Urothelium cell line (cell line): ENCODE measurements around the gene LRRC31.

Source experiments
- DNase-seq: peaks from one replicate; pipeline ENCODE4 v3.0.0; 2011; ENCODE audit warnings: low spot score, mixed read lengths
- FAIRE-seq: peaks from 2 replicates; lab custom pipeline; 2011; peaks lifted over from hg19 to GRCh38; lab: Jason Lieb, UNC

Gene LRRC31

DNA sequence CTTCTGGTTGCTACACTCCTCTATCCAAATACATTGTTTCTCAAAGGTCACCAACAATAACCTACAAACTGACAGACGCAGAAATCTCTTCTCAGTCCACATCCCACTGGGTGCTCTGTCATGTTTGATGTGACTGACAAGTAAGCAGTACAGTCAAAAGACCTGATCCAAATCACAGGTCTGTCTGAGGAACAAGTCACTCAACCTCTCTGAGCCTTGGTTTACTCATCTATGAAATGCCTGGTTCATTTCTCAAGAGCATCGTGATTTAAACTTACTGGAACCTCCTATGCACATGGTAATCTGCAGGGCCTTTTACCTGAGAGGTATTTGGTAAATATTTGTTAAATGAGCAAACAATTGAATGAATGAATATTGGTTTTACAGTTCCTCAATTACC, 5.5 kb downstream of the LRRC31 start:
- FAIRE-seq: no peak

DNA sequence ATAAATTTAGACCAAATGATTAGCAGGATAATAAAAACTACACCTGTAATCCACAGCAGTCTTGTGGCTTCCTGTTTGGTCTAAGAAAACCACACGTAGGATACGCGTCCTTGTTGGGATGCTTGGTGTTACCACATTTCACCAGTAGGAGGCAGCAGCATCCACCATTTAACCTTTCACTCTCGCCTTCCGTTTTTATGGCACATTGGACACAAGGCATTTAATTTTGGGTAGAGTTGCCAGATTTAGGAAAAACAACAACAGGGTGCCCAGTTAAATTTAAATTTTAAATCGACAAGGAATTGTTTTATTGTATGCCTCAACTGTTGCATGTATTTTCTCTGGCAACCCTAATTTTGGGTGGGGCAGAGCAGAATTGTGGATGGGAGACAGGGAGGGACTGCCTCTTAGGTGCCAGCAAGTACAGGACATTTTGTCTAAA, 6.3 kb downstream of the LRRC31 start:
- DNase-seq: peak; percentile 60
- FAIRE-seq: no peak

More for the DNA sequence above, 5.5 kb downstream of the LRRC31 start:
- DNase-seq: no peak

- DNase-seq: no peak
- no peak for FAIRE-seq
These were observed 7.9 kb downstream of the LRRC31 start for GRCh38 chr3:169861871-169862270.

GRCh38 chr3:169857811-169858210, 11.9 kb downstream of the LRRC31 start:
- no peak for DNase-seq
- FAIRE-seq: no peak

GRCh38 chr3:169855514-169855913, 14.2 kb downstream of the LRRC31 start:
- DNase-seq (no peak), FAIRE-seq (no peak)

DNA sequence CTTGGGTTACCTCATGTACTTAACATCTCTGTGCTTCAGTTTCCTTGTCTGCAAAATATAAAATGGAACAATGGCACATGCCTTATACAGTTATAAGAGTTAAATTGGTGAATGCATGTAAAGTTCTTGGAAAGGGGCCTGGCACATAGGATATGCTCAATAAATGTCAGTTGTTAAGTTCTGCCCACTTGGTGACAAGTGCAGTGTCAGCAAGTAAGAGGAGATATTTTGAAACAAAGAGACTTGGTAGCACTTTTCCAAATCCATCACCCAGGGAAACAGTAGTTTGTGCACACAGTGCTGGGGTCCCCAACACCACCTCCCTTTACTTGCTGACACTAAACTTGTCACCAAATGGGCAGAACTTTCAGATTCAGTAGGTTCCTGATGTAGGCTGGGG, 19.1 kb downstream of the LRRC31 start:
- no peak for FAIRE-seq
- no peak for DNase-seq

DNA sequence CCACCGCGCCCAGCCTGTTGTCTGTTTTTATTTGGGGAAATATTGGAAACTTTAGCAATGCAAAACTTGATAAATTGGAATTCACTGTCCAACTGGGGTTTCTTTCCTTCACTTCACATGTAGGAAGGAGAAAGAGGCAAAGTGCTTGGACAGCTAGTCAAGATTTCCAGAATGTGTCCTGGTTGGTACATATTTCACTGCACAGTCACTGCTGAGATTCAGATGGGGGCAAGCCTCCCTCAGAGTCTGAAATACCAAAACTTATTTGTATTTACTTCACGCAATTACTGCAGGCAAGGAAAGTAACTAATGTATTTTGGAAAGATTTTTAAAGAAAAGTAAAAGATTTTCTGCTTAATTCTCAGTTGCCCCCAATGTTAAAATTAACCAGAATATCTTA, 21.0 kb downstream of the LRRC31 start:
- DNase-seq: no peak
- no peak for FAIRE-seq

- DNase-seq: no peak
- no peak for FAIRE-seq
These were observed 21.8 kb downstream of the LRRC31 start for GRCh38 chr3:169847896-169848295.

GRCh38 chr3:169846458-169847193, 23.1 kb downstream of the LRRC31 start:
- FAIRE-seq (no peak), DNase-seq (peak; percentile 62)

DNA sequence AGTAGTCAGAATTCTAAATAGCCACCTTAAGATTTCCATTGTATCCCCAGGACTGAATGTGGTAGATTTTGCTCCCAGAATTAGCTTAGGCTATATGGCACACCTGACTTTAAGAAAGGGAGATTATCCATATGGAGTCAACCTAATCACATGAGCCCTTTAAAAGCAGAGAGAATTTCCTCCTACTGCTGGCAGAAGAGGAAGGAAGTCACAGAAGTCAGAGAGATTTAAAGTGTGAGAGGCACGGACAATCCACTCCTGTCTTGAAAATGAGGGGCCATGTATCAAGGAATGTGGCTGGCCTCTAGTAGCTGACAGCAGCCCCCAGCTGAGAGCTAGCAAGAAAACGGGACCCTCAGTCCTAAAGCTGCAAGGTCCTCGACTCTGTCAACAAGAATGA, 26.8 kb downstream of the LRRC31 start:
- DNase-seq: no peak
- no peak for FAIRE-seq

GRCh38 chr3:169841171-169841570, 28.6 kb downstream of the LRRC31 start:
- FAIRE-seq: no peak
- no peak for DNase-seq

- FAIRE-seq: no peak
- no peak for DNase-seq
These were observed 31.2 kb downstream of the LRRC31 start for GRCh38 chr3:169838511-169839030.

DNA sequence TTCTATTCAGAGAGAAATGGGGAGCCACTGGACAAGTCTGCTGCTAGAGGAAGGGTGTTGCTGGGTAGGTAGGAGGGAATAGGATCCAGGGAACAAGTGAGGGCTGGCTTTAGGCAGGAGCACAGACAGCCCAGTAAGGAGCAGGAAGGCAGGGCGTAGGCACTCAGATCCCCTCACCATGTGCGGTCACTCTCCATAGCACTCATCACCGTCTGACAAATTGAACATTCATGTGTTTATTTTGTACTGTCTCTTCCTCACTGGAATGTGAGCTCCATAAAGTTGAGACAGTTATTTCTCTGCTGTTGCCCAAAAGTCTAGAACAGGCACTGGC, 32.8 kb downstream of the LRRC31 start:
- no peak for DNase-seq
- FAIRE-seq: no peak

DNA sequence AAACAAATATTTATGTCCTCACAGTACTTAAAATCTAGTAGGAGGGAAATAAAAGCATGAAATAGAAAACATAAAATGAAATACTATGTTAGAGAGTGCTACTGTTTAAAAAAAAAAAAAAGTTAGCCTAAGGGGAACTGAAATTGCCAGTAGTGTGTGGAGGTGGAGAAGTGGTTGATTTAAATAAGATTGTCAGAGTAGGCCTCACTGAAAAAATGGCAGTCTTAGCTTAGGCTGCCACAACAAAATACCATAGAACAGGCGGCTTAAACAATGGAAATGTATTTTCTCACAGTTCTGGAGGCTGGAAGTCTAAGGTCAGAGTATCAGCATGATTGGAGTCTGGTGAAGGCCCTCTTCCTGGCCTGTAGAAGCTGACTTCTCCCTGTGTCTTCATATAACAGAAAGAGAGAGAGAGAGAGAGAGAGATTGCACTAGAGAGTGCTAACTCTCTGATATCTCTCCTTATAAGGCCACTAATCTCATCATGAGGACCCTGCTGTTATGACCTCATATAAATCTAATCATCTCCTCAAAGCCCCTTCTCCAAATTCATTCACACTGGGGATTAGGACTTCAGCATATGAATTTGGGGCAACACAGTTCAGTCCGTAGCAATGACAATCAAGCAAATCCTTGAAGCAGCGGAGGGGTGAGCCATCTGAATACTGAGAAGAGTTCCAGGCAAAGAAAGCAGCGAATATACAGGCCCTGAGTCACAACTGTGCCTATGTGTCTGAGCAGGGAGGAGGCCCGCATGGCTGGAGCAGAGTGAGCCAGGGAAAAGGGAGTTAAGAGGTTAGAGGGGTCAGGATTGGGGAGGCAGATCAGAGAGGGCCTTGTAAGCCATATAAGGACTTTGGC, 33.4 kb downstream of the LRRC31 start:
- DNase-seq (no peak), FAIRE-seq (no peak)

DNA sequence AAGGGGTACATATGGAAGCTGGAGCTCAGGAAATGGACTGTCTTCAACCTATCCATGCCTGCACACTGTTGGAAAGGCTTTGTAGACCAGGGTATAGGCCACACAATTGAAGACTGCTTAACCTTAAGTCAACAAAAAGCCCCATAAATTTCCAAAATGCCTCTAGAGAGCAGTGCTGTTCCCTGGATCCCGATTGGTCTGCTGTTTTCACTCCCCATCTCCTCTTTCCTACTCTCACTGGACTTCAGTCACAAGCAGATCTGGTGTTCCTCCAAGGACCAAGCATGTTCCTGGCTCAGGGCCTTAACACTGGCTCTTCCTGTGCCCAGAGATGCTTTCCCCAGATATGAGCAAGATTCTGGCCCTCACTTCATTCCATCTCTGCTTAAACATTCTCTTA, 34.2 kb downstream of the LRRC31 start:
- no peak for FAIRE-seq
- DNase-seq: no peak

- no peak for DNase-seq
- no peak for FAIRE-seq
These were observed 42.0 kb downstream of the LRRC31 start for GRCh38 chr3:169827712-169828111.

- FAIRE-seq (no peak), DNase-seq (no peak)
These were observed 44.4 kb downstream of the LRRC31 start for GRCh38 chr3:169825316-169825715.

GRCh38 chr3:169822983-169823382, 46.8 kb downstream of the LRRC31 start:
- FAIRE-seq: no peak
- no peak for DNase-seq

DNA sequence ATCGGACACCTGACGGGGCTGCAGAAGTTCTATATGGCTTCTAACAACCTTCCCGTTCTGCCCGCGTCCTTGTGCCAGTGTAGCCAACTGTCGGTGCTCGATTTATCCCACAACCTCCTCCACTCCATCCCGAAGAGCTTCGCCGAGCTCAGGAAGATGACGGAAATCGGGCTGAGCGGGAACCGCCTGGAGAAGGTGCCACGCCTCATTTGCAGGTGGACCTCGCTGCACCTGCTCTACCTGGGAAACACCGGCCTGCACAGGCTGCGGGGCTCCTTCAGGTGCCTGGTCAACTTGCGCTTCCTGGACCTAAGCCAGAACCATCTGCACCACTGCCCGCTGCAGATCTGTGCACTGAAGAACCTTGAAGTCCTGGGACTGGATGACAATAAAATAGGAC, 47.2 kb downstream of the LRRC31 start:
- DNase-seq (no peak), FAIRE-seq (no peak)

- no peak for FAIRE-seq
- no peak for DNase-seq
These were observed 47.6 kb downstream of the LRRC31 start for GRCh38 chr3:169822091-169822490.

- FAIRE-seq (no peak), DNase-seq (no peak)
These were observed 51.4 kb downstream of the LRRC31 start for GRCh38 chr3:169818316-169818715.

DNA sequence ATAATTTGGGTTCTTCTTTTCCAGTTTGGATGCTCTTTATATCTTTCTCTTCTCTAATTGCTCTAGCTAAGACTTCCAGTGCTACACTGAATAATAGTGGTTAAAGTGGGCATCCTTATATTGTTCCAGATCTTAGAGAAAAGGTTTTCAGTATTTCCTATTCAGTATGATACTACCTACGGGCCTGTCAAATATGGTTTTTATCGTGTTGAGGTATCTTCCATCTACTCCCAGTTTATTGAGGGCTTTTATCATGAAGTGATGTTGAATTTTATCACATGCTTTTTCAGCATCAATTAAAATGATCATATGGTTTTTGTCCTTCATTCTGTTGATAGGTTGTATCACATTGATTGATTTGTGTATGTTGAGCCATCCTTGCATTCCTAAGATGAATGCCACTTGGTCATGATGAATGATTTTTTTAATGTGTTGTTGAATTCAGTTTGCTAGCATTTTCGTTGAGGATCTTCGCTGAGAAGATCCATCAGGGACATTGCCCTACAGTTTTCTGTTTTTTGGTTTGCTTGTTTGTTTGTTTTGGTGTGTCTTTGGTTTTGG, 54.1 kb downstream of the LRRC31 start:
- no peak for DNase-seq
- no peak for FAIRE-seq
